ENCODE data around the gene DUSP28.

The DUSP28 gene

GRCh38 chr2:240599141-240599583 is 39.0 kb downstream of the DUSP28 start:
- DNase-seq (ENCODE audit: low read depth) = no peak

GRCh38 chr2:240600451-240600961 is 40.3 kb downstream of the DUSP28 start:
- DNase-seq (ENCODE audit: low read depth) = no peak

GRCh38 chr2:240601061-240601830 is 41.1 kb downstream of the DUSP28 start:
- DNase-seq (ENCODE audit: low read depth) = no peak

- DNase-seq (ENCODE audit: low read depth) = no peak
These were observed 41.6 kb downstream of the DUSP28 start for GRCh38 chr2:240601831-240602160.

GRCh38 chr2:240602266-240603050 is 42.3 kb downstream of the DUSP28 start:
- no peak for DNase-seq (ENCODE audit: low read depth)

GRCh38 chr2:240603081-240603835 is 43.1 kb downstream of the DUSP28 start:
- no peak for DNase-seq (ENCODE audit: low read depth)

- DNase-seq (ENCODE audit: low read depth) = no peak
These were observed 43.7 kb downstream of the DUSP28 start for GRCh38 chr2:240603846-240604245.

- no peak for DNase-seq (ENCODE audit: low read depth)
These were observed 44.3 kb downstream of the DUSP28 start for GRCh38 chr2:240604291-240604938.

- DNase-seq (ENCODE audit: low read depth) = no peak
These were observed 45.0 kb downstream of the DUSP28 start for GRCh38 chr2:240604939-240605716.

GRCh38 chr2:240605867-240606743 is 45.9 kb downstream of the DUSP28 start:
- DNase-seq (ENCODE audit: low read depth) = no peak

GRCh38 chr2:240611601-240612210 is 51.5 kb downstream of the DUSP28 start:
- no peak for DNase-seq (ENCODE audit: low read depth)
